ENCODE data around the gene GMPR2. TPM values are rescaled to one million over a fixed set of nuclear protein-coding genes. Genes with fewer than 3 reads are reported as not detected.

Gene GMPR2
- total RNA-seq, 2 experiments from 2014 or later: 76.6 to 82.2 TPM

DNA sequence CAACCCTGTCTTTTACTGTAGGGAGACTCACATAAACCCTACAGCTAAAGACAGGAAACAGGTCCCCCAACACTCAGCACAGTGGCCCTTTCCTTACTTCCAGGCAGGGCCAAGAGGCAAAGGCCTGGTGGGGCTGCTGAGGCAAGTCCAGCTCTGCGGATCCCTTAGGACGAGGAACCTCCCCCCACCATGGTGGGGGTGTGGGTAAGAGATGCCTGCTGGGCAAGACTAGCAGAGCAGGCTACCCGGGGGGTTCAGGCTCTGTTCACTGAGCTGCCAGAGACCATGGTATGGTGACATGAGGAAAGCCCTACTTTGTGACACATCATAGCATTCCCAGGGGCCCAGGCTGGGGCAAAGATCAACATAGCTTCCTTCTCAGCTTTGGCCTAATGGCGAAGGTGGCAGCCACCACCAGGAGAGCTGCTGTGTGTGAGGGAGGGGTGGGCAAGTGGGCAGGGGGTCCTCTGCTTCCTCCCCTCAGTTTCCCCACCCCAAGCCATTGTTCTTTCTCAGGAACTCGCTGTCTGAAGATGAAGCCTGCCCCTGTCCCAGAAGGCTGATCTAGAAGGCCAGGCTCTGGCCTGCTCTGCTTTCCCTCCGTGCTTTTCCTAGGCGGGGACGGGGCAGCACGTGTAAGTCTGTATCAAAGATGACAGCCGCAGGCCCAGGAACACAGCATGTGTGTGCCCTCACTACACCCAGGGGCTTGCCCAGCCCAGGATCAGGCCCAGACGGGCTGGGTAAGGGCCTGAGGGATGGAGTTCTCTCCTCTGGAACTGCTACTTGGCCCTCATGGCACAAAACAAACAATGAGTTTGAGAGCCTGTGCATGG is 19.8 kb downstream of the GMPR2 start:
- Mint-ChIP-seq H3K36me3 (peaks cover 11% of the 10 kb centered on the region), H3K27ac (no peak overlapping the region), H3K4me1 (peaks cover 33% of the 10 kb centered on the region), H3K4me3 (no peak overlapping the region), H3K9me3 (no peaks in the 10 kb centered on the region), H3K27me3 (no peaks in the 10 kb centered on the region)
- ATAC-seq (ENCODE audit: low read depth) (no peak), DNase-seq (no peak)
- POLR2A ChIA-PET: interaction anchor here (0.7 to 2.2 kb wide), 4 partner anchors 10 to 18 kb away, joined by 3 to 10 read pairs (median 4); partner anchors contain the start of gene TINF2

DNA sequence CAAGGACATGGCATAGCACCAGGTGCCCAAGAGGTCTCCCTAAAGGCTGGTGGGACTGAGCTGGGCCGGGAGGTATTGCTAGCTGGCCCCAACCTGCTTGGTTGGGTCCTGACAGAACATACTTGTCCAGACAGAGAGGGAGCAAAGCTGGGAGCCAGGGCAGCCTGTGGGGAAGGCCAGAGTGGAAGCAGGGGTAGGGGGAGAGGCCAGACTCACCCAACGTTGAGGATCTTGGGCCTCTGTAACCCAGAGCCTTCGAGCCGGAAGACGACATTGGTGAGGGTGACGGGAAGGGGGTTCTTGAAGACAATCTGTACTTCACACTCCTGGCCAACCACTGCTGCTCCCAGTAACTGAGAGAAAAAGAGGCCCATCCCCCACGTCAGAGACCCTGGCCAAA is 21.2 kb downstream of the GMPR2 start:
- no peak for ATAC-seq (ENCODE audit: low read depth)
- no peak overlapping the region for H3K27ac Mint-ChIP-seq
- H3K36me3 Mint-ChIP-seq: peaks cover 10% of the 10 kb centered on the region
- H3K4me1 Mint-ChIP-seq: peaks cover 23% of the 10 kb centered on the region
- POLR2A ChIA-PET: interaction anchor here (0.6 kb wide), 1 partner anchor 22 kb away, joined by 3 read pairs; no protein-coding TSS in a partner anchor
- H3K9me3 Mint-ChIP-seq: no peaks in the 10 kb centered on the region
- no peaks in the 10 kb centered on the region for H3K27me3 Mint-ChIP-seq
- H3K4me3 Mint-ChIP-seq: no peak overlapping the region
- no peak for DNase-seq

DNA sequence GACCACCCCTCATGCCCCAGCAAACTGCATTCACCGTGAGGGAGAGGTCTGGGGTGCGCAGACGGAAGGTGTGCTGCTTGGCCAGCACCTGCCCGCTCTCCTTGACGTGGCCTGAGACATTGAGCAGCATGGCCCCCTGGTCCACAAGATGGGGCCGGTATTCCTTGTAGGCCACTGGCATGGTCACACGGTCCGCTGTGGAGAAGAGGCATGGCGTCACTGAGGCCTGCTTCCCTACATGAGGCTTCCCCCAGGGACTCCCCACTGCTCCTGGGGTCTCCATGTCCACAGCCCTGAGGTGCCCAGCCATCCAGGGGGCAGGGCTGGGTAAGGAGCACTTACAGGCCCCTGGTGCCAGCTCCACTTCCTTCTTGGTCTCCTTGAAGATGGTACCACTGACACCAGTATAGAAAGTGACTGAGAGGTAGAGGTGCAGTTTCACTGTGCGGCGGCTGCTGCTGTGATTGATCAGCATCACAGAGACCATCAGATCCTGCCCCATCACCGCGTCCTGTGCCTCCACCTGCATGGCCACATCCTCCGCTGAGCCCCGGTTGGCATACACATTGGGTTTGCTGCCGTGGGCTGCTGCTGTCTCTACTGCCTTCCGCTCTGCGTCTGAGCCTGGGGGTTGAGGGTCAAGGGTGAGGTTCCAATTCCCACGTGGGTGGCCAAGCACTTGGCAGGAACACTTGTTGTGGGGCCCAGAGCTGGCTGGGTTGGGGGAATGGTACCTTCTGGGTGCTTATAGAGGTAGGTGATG is 22.1 kb downstream of the GMPR2 start:
- DNase-seq (no peak), ATAC-seq (ENCODE audit: low read depth) (no peak)
- Mint-ChIP-seq H3K27ac (no peak overlapping the region), H3K9me3 (no peaks in the 10 kb centered on the region), H3K4me1 (peaks cover 15% of the 10 kb centered on the region), H3K36me3 (peaks cover 8% of the 10 kb centered on the region), H3K27me3 (no peaks in the 10 kb centered on the region), H3K4me3 (no peak overlapping the region)
- POLR2A ChIA-PET: interaction anchor here (0.9 kb wide), 1 partner anchor 12 kb away, joined by 3 read pairs; no protein-coding TSS in a partner anchor

DNA sequence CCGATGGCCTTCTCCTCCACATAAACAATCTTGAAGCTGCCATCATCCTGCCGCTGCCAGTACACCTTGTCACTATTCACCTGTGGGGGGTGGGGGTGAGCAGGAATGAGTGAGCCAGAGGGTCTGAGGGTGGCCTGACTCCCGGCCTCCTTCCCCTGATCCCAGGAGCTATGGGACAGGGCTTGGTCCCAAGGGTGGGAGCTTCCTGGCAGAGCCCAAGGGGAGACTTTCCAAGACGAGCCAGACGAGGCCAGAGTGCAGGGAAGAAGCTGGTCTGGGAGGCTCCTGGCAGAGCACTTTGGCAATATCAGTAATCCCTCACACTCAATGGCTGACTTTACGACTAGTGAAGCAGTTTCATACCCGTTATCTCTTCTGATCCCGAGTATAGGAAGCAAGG is 22.7 kb downstream of the GMPR2 start:
- no peak overlapping the region for H3K4me3 Mint-ChIP-seq
- POLR2A ChIA-PET: interaction anchor here (0.9 kb wide), 1 partner anchor 12 kb away, joined by 3 read pairs; no protein-coding TSS in a partner anchor

DNA sequence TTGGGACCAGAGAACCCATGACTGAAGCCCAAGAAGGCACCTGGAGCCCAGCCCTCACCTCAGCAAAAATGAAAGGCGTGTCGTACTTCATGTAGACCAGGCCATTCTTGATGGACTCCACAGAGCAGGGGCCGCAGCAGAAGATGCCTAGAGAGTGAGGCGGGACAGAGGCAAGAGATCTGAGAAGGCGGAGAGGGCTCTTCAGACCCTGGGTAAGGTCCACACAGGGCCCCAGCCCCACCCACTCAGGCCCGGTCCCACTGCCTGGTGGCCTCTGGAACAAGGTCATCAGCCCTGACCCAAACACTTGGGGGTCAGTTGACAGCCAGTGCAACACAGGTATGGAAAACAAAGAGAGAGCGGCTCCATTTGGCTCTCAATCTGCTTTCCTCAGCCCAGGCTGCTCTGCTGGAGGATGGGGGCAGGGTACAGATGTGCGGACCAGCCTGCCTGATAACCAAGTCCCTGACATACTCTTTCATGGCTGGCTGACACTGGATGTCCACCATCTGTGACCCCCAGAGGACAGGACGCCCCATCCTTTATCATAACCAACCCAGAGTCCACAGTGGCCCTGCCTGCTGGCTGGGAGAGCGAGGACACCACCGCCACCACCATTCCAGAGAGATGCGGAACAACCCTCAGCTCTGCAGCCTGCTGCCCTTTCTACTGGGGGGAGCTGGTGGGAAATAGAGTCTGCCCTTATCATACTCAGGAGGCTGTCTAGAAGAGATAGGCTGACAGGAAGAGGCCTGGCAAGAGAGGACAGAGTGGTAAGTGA is 23.4 kb downstream of the GMPR2 start:
- no peaks in the 10 kb centered on the region for H3K9me3 Mint-ChIP-seq

More for the DNA sequence above, 22.7 kb downstream of the GMPR2 start:
- H3K36me3 Mint-ChIP-seq: peaks cover 4% of the 10 kb centered on the region
- DNase-seq: no peak
- no peaks in the 10 kb centered on the region for H3K9me3 Mint-ChIP-seq
- peaks cover 10% of the 10 kb centered on the region for H3K4me1 Mint-ChIP-seq
- H3K27ac Mint-ChIP-seq: no peak overlapping the region
- H3K27me3 Mint-ChIP-seq: no peaks in the 10 kb centered on the region
- ATAC-seq (ENCODE audit: low read depth): no peak

DNA sequence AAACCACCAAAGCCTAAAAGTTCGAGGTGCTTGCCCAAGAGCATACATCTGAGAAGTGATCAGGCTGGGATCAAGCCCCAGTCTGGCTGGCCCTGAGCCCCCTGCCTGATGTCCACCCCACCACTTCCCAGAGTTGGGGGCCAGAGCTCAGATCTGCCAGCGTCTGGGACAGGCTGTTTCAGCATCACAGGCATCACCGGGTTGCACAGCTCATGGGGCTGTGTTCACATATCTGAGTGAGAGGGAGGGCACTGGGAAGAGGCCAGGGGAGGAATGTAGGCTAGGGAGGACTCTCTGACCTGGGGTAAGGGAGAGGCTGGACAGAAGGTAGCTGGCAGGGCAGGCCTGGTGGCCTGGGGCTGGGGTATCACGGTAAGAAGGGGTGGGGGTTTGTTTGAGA is 24.2 kb downstream of the GMPR2 start:
- Mint-ChIP-seq H3K27ac (no peak overlapping the region), H3K4me1 (no peaks in the 10 kb centered on the region), H3K9me3 (no peaks in the 10 kb centered on the region), H3K36me3 (peaks cover 2% of the 10 kb centered on the region), H3K27me3 (no peaks in the 10 kb centered on the region), H3K4me3 (no peak overlapping the region)
- POLR2A ChIA-PET: no interaction called here
- no peak for DNase-seq
- ATAC-seq (ENCODE audit: low read depth): no peak

More for the DNA sequence above, 23.4 kb downstream of the GMPR2 start:
- POLR2A ChIA-PET: interaction anchor here (0.9 kb wide), 1 partner anchor 13 kb away, joined by 3 read pairs; no protein-coding TSS in a partner anchor
- H3K27ac Mint-ChIP-seq: no peak overlapping the region
- H3K4me1 Mint-ChIP-seq: peaks cover 4% of the 10 kb centered on the region
- H3K36me3 Mint-ChIP-seq: peaks cover 4% of the 10 kb centered on the region
- H3K4me3 Mint-ChIP-seq: no peak overlapping the region
- no peaks in the 10 kb centered on the region for H3K27me3 Mint-ChIP-seq
- ATAC-seq (ENCODE audit: low read depth): no peak
- DNase-seq: no peak

DNA sequence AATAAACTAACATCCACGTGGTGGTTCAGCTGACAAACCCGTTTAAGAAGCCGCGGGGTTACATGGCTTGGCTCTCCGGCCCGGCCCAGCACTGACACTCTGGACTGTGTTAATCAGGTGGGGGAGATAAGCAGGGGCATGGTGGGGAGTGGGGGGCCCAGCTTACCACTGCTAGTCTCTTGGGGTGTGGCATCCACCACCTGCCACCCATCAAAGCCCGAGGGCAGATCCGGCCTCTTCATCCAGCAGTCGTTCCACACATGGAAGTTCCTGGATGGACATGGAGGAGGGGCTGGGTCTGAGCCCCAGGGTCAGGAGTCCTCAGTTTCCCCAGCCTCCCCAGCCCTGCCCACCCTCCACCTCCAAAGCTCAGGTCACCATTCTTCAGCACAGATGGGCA is 25.4 kb downstream of the GMPR2 start:
- H3K27ac Mint-ChIP-seq: no peak overlapping the region
- peaks cover 2% of the 10 kb centered on the region for H3K36me3 Mint-ChIP-seq
- no peak overlapping the region for H3K4me3 Mint-ChIP-seq
- DNase-seq: no peak
- no peaks in the 10 kb centered on the region for H3K27me3 Mint-ChIP-seq
- POLR2A ChIA-PET: interaction anchor here (1.1 kb wide), 1 partner anchor 12 kb away, joined by 3 read pairs; no protein-coding TSS in a partner anchor
- H3K4me1 Mint-ChIP-seq: no peaks in the 10 kb centered on the region
- no peak for ATAC-seq (ENCODE audit: low read depth)
- no peaks in the 10 kb centered on the region for H3K9me3 Mint-ChIP-seq

DNA sequence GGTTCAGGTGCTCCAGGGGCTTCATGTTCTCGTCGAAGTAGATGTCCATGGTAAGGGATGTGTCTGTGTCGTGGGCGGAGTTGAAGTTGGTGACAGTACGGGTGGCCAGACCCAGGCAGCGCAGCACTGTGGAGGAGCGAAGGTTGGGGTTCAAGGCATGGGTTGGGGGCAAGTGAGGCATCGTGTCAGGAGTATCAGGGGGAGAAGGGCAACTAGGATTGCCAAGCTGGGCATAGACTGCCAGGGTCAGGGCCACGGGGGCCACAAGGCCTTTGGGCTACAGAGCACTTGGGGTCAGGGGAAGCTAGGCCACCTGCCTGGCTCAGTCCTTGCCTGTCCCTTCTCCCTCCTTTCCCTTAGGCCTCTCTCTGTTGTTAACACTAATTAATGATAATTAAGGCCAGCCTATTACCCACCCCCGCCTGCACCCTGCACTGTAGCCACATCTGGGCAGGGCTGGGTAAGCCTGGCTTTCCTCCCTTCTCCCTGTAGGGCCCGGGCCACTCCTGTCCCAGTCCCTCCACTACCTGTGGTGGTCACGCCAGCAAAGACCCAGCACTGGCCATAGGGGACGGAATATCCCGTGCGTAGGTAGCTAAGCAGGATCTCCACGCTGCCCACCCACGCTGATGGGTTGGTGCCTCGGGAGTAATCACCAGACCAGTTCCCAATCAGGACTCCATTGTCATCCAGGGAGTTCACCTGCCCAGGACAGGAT is 26.0 kb downstream of the GMPR2 start:
- no peaks in the 10 kb centered on the region for H3K27me3 Mint-ChIP-seq
- H3K4me3 Mint-ChIP-seq: no peak overlapping the region
- ATAC-seq (ENCODE audit: low read depth) (no peak), DNase-seq (no peak)
- H3K4me1 Mint-ChIP-seq: no peaks in the 10 kb centered on the region
- H3K9me3 Mint-ChIP-seq: no peaks in the 10 kb centered on the region
- POLR2A ChIA-PET: interaction anchor here (0.9 to 1.1 kb wide), 2 partner anchors 11 to 12 kb away, joined by 3 to 5 read pairs; no protein-coding TSS in a partner anchor
- no peak overlapping the region for H3K27ac Mint-ChIP-seq
- peaks cover 2% of the 10 kb centered on the region for H3K36me3 Mint-ChIP-seq

DNA sequence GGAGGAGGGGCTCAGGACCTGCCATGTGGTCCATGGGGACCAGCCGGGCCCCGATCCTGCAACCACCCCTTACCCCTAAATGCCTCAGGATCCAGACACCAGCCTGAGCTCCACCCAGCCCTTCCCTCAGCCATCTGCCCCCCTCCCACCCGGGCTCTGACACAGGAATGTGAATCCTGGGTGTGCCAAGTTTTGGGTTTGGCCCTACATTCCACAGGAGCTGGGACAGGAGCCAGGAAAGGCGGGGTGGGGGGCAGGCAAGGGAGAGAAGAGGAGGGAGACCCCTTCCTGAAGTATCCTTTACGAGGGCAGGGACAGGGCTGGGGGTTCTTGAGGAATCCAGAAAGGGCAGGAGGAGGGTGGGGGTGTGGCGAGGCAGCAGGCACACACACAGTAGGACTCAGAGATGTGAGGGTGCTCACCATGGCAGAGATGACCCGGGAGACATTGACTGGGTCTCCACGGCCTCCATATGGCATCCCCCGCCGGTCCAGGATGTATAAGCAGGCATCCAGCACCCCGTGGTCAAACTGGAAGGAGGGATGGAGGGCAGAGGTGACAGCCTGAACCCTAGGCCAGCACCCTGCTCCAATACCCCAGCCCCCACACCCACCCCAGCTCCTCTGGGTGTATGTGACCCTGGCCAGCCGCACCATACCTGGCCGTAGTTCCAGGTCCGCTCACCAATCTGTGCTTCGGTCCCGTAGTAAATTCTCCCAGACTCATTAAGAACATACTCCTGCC is 26.7 kb downstream of the GMPR2 start:
- ATAC-seq (ENCODE audit: low read depth) (no peak), DNase-seq (no peak)
- Mint-ChIP-seq H3K27me3 (no peaks in the 10 kb centered on the region), H3K36me3 (peaks cover 2% of the 10 kb centered on the region), H3K4me1 (no peaks in the 10 kb centered on the region), H3K4me3 (no peak overlapping the region), H3K9me3 (no peaks in the 10 kb centered on the region), H3K27ac (no peak overlapping the region)
- POLR2A ChIA-PET: interaction anchor here (0.9 kb wide), 1 partner anchor 12 kb away, joined by 5 read pairs; no protein-coding TSS in a partner anchor

DNA sequence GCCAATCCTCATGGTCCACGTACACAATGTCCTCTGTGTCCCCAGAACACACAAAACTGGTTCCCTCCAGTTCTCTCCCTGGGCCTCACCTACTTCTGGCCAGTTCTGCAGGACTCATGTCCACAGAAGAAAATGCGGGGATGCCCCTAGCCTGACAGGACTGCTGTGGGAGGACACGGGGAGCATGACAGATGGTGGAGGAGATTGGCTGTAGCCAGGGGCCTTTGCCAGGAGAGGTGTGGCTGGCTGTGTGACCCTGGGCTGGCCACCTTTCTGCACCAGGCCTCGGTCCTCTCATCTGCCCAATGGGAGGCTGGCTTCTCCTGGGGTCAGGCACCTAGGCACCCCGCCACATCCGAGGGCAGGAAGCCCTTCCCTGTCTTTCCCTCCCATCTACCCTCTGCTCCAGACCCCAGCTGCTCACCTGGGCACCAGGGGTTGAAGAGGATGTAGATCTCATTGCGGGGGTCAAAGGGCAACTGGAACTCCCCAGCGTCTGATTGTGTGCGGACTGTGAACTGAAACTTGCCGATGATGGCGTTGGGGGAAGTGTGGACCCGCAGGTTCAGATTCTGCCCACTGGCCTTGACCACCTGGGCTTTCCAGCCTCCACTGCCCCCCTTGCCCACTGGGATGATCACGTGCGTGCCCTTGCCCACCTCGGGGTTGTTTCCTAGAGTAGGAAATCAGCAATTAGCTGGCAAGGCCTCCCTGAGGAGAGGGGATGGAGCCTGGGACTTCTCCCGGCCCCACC is 27.5 kb downstream of the GMPR2 start:
- POLR2A ChIA-PET: no interaction called here
- peaks cover 2% of the 10 kb centered on the region for H3K36me3 Mint-ChIP-seq
- ATAC-seq (ENCODE audit: low read depth) (no peak), DNase-seq (no peak)
- H3K9me3 Mint-ChIP-seq: no peaks in the 10 kb centered on the region
- no peak overlapping the region for H3K4me3 Mint-ChIP-seq
- no peak overlapping the region for H3K27ac Mint-ChIP-seq
- H3K27me3 Mint-ChIP-seq: no peaks in the 10 kb centered on the region
- no peaks in the 10 kb centered on the region for H3K4me1 Mint-ChIP-seq

DNA sequence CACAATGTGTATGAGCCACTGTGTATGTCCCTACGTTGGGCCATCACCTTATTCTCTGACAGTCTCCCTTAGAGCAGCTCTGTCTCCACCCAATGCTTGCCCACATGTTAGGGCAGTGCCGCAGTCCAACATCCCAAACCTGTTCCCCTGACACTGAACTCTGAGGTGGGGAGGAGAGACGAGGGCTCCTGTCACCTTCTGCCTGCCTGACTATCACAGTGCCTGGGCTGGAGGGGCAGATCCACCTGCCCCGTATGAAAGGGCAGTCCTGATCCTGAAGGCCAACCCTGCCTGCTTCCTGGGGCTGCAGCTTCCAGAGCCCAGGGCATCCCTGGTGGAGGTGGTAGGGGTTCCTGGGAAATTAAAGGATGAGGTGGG is 28.0 kb downstream of the GMPR2 start:
- ATAC-seq (ENCODE audit: low read depth) (no peak), DNase-seq (no peak)
- no peaks in the 10 kb centered on the region for H3K9me3 Mint-ChIP-seq
- no peaks in the 10 kb centered on the region for H3K4me1 Mint-ChIP-seq
- no peaks in the 10 kb centered on the region for H3K27me3 Mint-ChIP-seq
- peaks cover 2% of the 10 kb centered on the region for H3K36me3 Mint-ChIP-seq
- H3K4me3 Mint-ChIP-seq: no peak overlapping the region
- no peak overlapping the region for H3K27ac Mint-ChIP-seq
- POLR2A ChIA-PET: interaction anchor here (0.9 kb wide), 1 partner anchor 11 kb away, joined by 3 read pairs; the partner anchor contains the start of gene RABGGTA

All from activated naive CD8-positive, alpha-beta T cell treated with anti-CD3 and anti-CD28 coated beads, Interleukin-2, amount 10 ng/mL, durations not matched to agents 7 days and 5 days (primary cell).